GM06990 (cell line): ENCODE results near the gene CBY3.
"Not testable (repeated sequence)": the region's sequence is repeated elsewhere in the genome, so short reads cannot be mapped to it uniquely, and the experiment has no call there.

Experiments
- DNase-seq: peaks from one replicate; pipeline ENCODE4 v3.0.0-alpha.2; 2011; ENCODE audit not compliant: insufficient read length; ENCODE audit errors: extremely low read depth
- H3K27me3 ChIP-seq: replicated peaks from 2 replicates; pipeline ENCODE4 v1.6.0; 2011; ENCODE audit warnings: low read length; ENCODE audit not compliant: control insufficient read depth, insufficient read depth
- H3K36me3 ChIP-seq: 2 replicates; pipeline ENCODE4 v1.5.1; 2011; ENCODE audit warnings: low read length; ENCODE audit not compliant: control insufficient read depth, insufficient read depth
- H3K4me3 ChIP-seq: replicated peaks from 2 replicates; pipeline ENCODE4 v1.5.1; 2011; ENCODE audit warnings: low read depth, mild to moderate bottlenecking, control low read depth, low read length
- TF ChIP-seq, protein P1 (sequence below): IDR thresholded peaks from 2 replicates; pipeline ENCODE4 v1.5.1; 2011; ENCODE audit warnings: low read length, control low read depth, mild to moderate bottlenecking, inconsistent platforms; ENCODE audit not compliant: insufficient read depth, poor library complexity, severe bottlenecking

CBY3 gene

DNA sequence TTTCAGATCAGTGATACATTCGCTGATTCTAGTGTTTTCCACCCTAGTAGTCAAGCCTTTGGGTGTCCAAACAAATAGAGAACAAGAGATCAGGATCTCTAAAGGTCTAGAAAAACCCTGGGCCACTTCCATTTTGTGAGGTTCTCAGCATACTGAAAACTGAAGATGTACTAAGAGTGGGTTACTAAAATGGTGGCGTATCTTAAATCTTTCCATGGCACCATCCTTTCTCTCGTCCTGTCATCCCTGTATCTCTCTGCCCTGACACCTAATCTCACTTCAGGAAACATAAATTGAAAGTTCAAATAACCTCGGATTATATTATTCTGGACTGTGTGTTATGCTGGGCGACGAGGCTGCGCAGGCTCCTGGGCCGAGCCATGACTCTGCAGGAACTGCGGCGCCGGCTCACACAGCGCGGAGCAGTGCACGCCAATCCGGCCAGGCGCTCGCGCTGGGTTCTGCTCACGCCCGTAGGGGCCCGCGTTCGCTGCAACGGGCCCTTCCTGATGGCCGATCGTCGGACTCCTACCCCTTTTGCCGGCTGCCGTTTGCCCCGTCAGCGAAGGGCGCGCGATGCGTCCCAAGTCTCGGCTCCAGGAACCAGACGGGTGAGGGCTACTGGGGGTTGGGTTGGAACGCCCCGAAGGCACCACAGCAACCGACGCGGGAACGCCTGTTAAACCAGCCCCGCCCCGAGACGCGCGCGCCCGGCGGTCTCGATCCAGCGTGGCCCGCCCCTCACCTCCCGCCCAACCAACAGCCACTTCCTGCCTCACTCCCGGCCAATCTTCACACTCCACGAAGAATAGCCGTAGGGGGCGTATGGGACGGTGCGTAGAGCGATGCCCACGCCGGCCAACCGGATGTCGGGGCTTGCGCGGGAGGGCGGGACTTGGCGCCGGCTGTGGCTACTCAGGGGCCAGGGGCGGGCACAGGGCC, 17.4 kb upstream of the CBY3 start:
- TF ChIP-seq, protein P1, sequence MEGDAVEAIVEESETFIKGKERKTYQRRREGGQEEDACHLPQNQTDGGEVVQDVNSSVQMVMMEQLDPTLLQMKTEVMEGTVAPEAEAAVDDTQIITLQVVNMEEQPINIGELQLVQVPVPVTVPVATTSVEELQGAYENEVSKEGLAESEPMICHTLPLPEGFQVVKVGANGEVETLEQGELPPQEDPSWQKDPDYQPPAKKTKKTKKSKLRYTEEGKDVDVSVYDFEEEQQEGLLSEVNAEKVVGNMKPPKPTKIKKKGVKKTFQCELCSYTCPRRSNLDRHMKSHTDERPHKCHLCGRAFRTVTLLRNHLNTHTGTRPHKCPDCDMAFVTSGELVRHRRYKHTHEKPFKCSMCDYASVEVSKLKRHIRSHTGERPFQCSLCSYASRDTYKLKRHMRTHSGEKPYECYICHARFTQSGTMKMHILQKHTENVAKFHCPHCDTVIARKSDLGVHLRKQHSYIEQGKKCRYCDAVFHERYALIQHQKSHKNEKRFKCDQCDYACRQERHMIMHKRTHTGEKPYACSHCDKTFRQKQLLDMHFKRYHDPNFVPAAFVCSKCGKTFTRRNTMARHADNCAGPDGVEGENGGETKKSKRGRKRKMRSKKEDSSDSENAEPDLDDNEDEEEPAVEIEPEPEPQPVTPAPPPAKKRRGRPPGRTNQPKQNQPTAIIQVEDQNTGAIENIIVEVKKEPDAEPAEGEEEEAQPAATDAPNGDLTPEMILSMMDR, result no peak
- Histone ChIP-seq H3K36me3 (peaks cover 6% of the 10 kb centered on the region), H3K27me3 (no peaks in the 10 kb centered on the region), H3K4me3 (peak overlapping the region; percentile 92)
- peak; percentile 99 for DNase-seq

DNA sequence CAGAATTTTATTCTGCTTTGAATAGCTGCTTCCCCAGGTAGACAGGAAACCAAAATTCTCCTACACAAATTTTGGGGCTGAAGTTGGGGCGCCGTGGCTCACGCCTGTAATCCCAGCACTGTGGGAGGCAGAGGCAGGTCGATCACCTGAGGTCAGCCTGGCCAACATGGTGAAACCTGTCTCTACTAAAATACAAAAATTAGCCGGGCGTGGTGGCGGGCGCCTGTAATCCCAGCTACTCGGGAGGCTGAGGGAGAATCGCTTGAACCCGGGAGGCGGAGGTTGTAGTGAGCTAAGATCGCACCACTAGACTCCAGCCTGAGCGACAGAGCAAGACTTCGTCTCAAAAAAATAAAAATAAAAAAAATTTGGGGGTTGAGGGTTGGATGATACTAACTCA, 16.7 kb upstream of the CBY3 start:
- DNase-seq, H3K36me3 ChIP-seq, H3K27me3 ChIP-seq: not testable (repeated sequence)
- peak overlapping the region; percentile 83 for H3K4me3 ChIP-seq

DNA sequence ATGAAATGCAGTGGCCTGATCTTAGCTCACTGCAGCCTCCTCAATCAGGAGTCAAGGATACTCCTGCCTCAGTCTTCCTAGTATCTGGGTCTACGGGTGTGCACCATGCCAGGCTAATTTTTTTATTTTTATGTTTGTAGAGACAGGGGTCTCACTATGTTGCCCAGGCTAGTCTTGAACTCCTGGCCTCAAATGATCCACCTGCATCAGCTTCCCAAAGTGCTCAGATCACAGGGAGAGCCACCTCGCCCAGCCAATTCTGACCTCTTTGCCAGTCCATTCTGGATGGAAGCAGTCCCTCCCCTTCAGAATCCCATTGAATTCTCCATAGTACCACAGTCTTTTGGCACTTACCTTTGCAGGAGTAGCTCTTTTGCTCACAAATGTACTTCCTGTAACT, 16.3 kb upstream of the CBY3 start:
- TF ChIP-seq, protein P1, result no peak
- H3K36me3 ChIP-seq, result peaks cover 2% of the 10 kb centered on the region
- DNase-seq, result no peak
- no peaks in the 10 kb centered on the region for H3K27me3 ChIP-seq
- H3K4me3 ChIP-seq, result peak overlapping the region; percentile 12; the same call in 1 of the 2 replicates

DNA sequence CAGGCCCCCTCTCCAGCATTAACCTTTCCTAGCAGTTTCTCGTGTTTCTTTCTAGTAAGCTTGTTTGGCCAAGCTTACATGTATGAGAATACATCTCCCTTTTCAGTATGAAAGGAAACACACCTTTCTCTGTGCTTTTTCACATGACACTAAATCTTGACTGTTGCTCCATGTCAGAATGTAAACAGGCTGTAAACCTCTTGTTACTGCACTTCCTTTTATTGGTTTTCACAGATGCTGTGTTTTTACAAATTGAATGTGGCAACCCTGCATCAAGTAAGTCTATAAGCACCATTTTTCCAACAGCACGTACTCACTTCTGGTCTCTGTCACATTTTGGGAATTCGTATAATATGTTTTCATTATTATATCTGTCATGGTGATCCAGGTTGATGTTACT, 15.8 kb upstream of the CBY3 start:
- Histone ChIP-seq H3K27me3 (no peaks in the 10 kb centered on the region), H3K4me3 (no peak overlapping the region), H3K36me3 (peaks cover 2% of the 10 kb centered on the region)
- no peak for DNase-seq
- TF ChIP-seq, protein P1, result no peak

DNA sequence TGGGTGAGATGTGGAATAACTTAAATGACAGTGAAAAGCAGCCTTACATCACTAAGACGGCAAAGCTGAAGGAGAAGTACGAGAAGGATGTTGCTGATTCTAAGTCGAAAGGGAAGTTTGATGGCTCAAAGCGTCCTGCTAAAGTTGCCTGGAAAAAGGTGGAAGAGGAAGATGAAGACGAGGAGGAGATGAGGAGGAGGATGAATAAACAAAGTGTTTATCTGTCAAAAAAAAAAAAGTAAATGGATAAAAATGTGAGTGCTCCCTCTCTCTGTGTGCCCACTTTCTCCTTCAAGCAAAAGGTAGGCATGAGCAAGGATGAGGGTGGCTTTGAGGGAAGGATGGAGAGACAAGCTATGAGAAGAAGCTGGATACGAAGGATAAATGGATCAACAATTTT, 13.7 kb upstream of the CBY3 start:
- no peak for DNase-seq
- H3K4me3 ChIP-seq, result no peak overlapping the region
- H3K36me3 ChIP-seq, result no peaks in the 10 kb centered on the region
- TF ChIP-seq, protein P1, result no peak
- H3K27me3 ChIP-seq, result no peaks in the 10 kb centered on the region

DNA sequence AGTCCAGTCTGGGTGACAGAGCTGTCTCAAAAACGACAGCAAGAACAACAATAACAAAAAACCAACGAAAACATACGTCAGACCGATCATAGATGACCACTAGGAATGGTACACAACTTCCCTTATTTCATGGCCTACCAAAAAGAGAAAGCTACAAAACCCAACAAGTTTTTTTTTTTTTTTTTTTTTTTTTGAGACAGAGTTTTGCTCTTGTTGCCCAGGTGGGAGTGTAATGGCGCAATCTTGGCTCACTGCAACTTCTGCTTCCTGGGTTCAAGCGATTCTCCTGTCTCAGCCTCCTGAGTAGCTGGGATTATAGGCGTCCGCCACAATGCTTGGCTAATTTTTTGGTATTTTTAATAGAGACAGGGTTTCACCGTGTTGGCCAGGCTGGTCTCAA, 8.4 kb upstream of the CBY3 start:
- not testable (repeated sequence) for H3K36me3 ChIP-seq, H3K4me3 ChIP-seq, DNase-seq

More for the DNA sequence above, 8.4 kb upstream of the CBY3 start:
- not testable (repeated sequence) for H3K27me3 ChIP-seq
